Fibroblast of pulmonary artery (primary cell): ENCODE data around the gene CD47.
A peak's percentile ranks its signal among the peaks of the same experiment; 100 is the strongest.

ENCODE experiments used
- DNase-seq: peaks from one replicate; pipeline ENCODE4 v3.0.0-alpha.2; 2010; ENCODE audit warnings: low read depth
- H3K4me3 ChIP-seq: replicated peaks from 2 replicates; pipeline ENCODE4 v1.5.1; 2011; ENCODE audit warnings: low read depth, mild to moderate bottlenecking, control low read depth, low read length, moderate library complexity
- CTCF ChIP-seq: IDR thresholded peaks from 2 replicates; pipeline ENCODE4 v1.5.1; 2011; ENCODE audit warnings: mild to moderate bottlenecking, control low read depth, low read length, inconsistent platforms; ENCODE audit errors: missing control alignments

CD47 gene

GRCh38 chr3:108131475-108132134, 40.8 kb upstream of the CD47 start:
- H3K4me3 ChIP-seq, result no peak overlapping the region
- no peak for DNase-seq
- no peak for TF ChIP-seq CTCF

- DNase-seq, result peak; percentile 73
- no peak for TF ChIP-seq CTCF
- H3K4me3 ChIP-seq, result no peak overlapping the region
These were observed 40.1 kb upstream of the CD47 start for GRCh38 chr3:108130701-108131474.

GRCh38 chr3:108130236-108130635, 39.4 kb upstream of the CD47 start:
- no peak for TF ChIP-seq CTCF
- H3K4me3 ChIP-seq, result no peak overlapping the region
- no peak for DNase-seq

GRCh38 chr3:108127301-108127988, 36.6 kb upstream of the CD47 start:
- TF ChIP-seq CTCF, result no peak
- H3K4me3 ChIP-seq, result no peak overlapping the region
- DNase-seq, result peak; percentile 7

GRCh38 chr3:108126348-108126747, 35.5 kb upstream of the CD47 start:
- no peak for DNase-seq

GRCh38 chr3:108125550-108126071, 34.8 kb upstream of the CD47 start:
- DNase-seq, result no peak
- H3K4me3 ChIP-seq, result no peak overlapping the region
- no peak for TF ChIP-seq CTCF

More at GRCh38 chr3:108126348-108126747, 35.5 kb upstream of the CD47 start:
- H3K4me3 ChIP-seq, result no peak overlapping the region
- TF ChIP-seq CTCF, result no peak
